Measurements from ENCODE around the gene NELFB.

The NELFB gene

GRCh38 chr9:137279741-137280473 lies 24.8 kb downstream of the NELFB start:
- Histone ChIP-seq H3K79me2 (ENCODE audit: control insufficient read depth, insufficient read depth, low read length, unreplicated experiment) (peaks cover 6% of the 10 kb centered on the region), H3K4me3 (ENCODE audit: low read depth, low read length) (no peak overlapping the region), H3K4me1 (ENCODE audit: control insufficient read depth, insufficient read depth, low read length, unreplicated experiment) (peaks cover 24% of the 10 kb centered on the region), H3K36me3 (ENCODE audit: insufficient read depth, low read length) (peaks cover 6% of the 10 kb centered on the region; the same call in 1 of the 2 replicates), H3K27ac (ENCODE audit: low read depth, low read length) (no peak overlapping the region), H3K27me3 (ENCODE audit: insufficient read depth, low read length) (no peaks in the 10 kb centered on the region), H2AFZ (ENCODE audit: low read length, unreplicated experiment) (no peak overlapping the region)

GRCh38 chr9:137280474-137281344 lies 25.6 kb downstream of the NELFB start:
- Histone ChIP-seq H3K27me3 (ENCODE audit: insufficient read depth, low read length) (no peaks in the 10 kb centered on the region), H3K36me3 (ENCODE audit: insufficient read depth, low read length) (peaks cover 6% of the 10 kb centered on the region; the same call in 1 of the 2 replicates), H3K4me3 (ENCODE audit: low read depth, low read length) (no peak overlapping the region), H3K27ac (ENCODE audit: low read depth, low read length) (no peak overlapping the region), H2AFZ (ENCODE audit: low read length, unreplicated experiment) (no peak overlapping the region), H3K4me1 (ENCODE audit: control insufficient read depth, insufficient read depth, low read length, unreplicated experiment) (peaks cover 20% of the 10 kb centered on the region), H3K79me2 (ENCODE audit: control insufficient read depth, insufficient read depth, low read length, unreplicated experiment) (peaks cover 6% of the 10 kb centered on the region)

GRCh38 chr9:137281345-137282116 lies 26.4 kb downstream of the NELFB start:
- Histone ChIP-seq H3K27ac (ENCODE audit: low read depth, low read length) (no peak overlapping the region), H3K36me3 (ENCODE audit: insufficient read depth, low read length) (peaks cover 6% of the 10 kb centered on the region; the same call in 1 of the 2 replicates), H3K79me2 (ENCODE audit: control insufficient read depth, insufficient read depth, low read length, unreplicated experiment) (peaks cover 6% of the 10 kb centered on the region), H3K27me3 (ENCODE audit: insufficient read depth, low read length) (no peaks in the 10 kb centered on the region), H3K4me1 (ENCODE audit: control insufficient read depth, insufficient read depth, low read length, unreplicated experiment) (peaks cover 12% of the 10 kb centered on the region), H3K4me3 (ENCODE audit: low read depth, low read length) (no peak overlapping the region), H2AFZ (ENCODE audit: low read length, unreplicated experiment) (no peak overlapping the region)

GRCh38 chr9:137286975-137287383 lies 31.9 kb downstream of the NELFB start:
- Histone ChIP-seq H3K27ac (ENCODE audit: low read depth, low read length) (no peak overlapping the region), H3K79me2 (ENCODE audit: control insufficient read depth, insufficient read depth, low read length, unreplicated experiment) (no peaks in the 10 kb centered on the region), H3K4me3 (ENCODE audit: low read depth, low read length) (no peak overlapping the region), H2AFZ (ENCODE audit: low read length, unreplicated experiment) (no peak overlapping the region), H3K27me3 (ENCODE audit: insufficient read depth, low read length) (no peaks in the 10 kb centered on the region), H3K4me1 (ENCODE audit: control insufficient read depth, insufficient read depth, low read length, unreplicated experiment) (no peaks in the 10 kb centered on the region), H3K36me3 (ENCODE audit: insufficient read depth, low read length) (no peaks in the 10 kb centered on the region)

- H3K4me3 ChIP-seq (ENCODE audit: low read depth, low read length): no peak overlapping the region
- H2AFZ ChIP-seq (ENCODE audit: low read length, unreplicated experiment): no peak overlapping the region
- H3K27ac ChIP-seq (ENCODE audit: low read depth, low read length): no peak overlapping the region
- no peaks in the 10 kb centered on the region for H3K36me3 ChIP-seq (ENCODE audit: insufficient read depth, low read length)
- H3K27me3 ChIP-seq (ENCODE audit: insufficient read depth, low read length): peaks cover 24% of the 10 kb centered on the region
- peaks cover 10% of the 10 kb centered on the region for H3K4me1 ChIP-seq (ENCODE audit: control insufficient read depth, insufficient read depth, low read length, unreplicated experiment)
- no peaks in the 10 kb centered on the region for H3K79me2 ChIP-seq (ENCODE audit: control insufficient read depth, insufficient read depth, low read length, unreplicated experiment)
These were observed 38.0 kb downstream of the NELFB start for GRCh38 chr9:137293094-137293481.

GRCh38 chr9:137293482-137294090 lies 38.5 kb downstream of the NELFB start:
- Histone ChIP-seq H3K36me3 (ENCODE audit: insufficient read depth, low read length) (no peaks in the 10 kb centered on the region), H3K27me3 (ENCODE audit: insufficient read depth, low read length) (peaks cover 29% of the 10 kb centered on the region), H3K4me1 (ENCODE audit: control insufficient read depth, insufficient read depth, low read length, unreplicated experiment) (peaks cover 10% of the 10 kb centered on the region), H3K27ac (ENCODE audit: low read depth, low read length) (no peak overlapping the region), H2AFZ (ENCODE audit: low read length, unreplicated experiment) (no peak overlapping the region), H3K79me2 (ENCODE audit: control insufficient read depth, insufficient read depth, low read length, unreplicated experiment) (no peaks in the 10 kb centered on the region), H3K4me3 (ENCODE audit: low read depth, low read length) (no peak overlapping the region)

GRCh38 chr9:137294091-137294680 lies 39.1 kb downstream of the NELFB start:
- Histone ChIP-seq H3K27me3 (ENCODE audit: insufficient read depth, low read length) (peaks cover 35% of the 10 kb centered on the region), H3K27ac (ENCODE audit: low read depth, low read length) (no peak overlapping the region), H2AFZ (ENCODE audit: low read length, unreplicated experiment) (no peak overlapping the region), H3K4me1 (ENCODE audit: control insufficient read depth, insufficient read depth, low read length, unreplicated experiment) (peaks cover 10% of the 10 kb centered on the region), H3K4me3 (ENCODE audit: low read depth, low read length) (no peak overlapping the region), H3K79me2 (ENCODE audit: control insufficient read depth, insufficient read depth, low read length, unreplicated experiment) (no peaks in the 10 kb centered on the region), H3K36me3 (ENCODE audit: insufficient read depth, low read length) (no peaks in the 10 kb centered on the region)

GRCh38 chr9:137294681-137295237 lies 39.6 kb downstream of the NELFB start:
- no peaks in the 10 kb centered on the region for H3K36me3 ChIP-seq (ENCODE audit: insufficient read depth, low read length)
- H3K27ac ChIP-seq (ENCODE audit: low read depth, low read length): no peak overlapping the region

GRCh38 chr9:137295238-137295811 lies 40.2 kb downstream of the NELFB start:
- Histone ChIP-seq H3K4me1 (ENCODE audit: control insufficient read depth, insufficient read depth, low read length, unreplicated experiment) (peaks cover 10% of the 10 kb centered on the region), H3K4me3 (ENCODE audit: low read depth, low read length) (peak overlapping the region; percentile 60; the same call in 1 of the 2 replicates), H3K36me3 (ENCODE audit: insufficient read depth, low read length) (no peaks in the 10 kb centered on the region), H3K79me2 (ENCODE audit: control insufficient read depth, insufficient read depth, low read length, unreplicated experiment) (no peaks in the 10 kb centered on the region), H2AFZ (ENCODE audit: low read length, unreplicated experiment) (no peak overlapping the region), H3K27me3 (ENCODE audit: insufficient read depth, low read length) (peaks cover 46% of the 10 kb centered on the region), H3K27ac (ENCODE audit: low read depth, low read length) (no peak overlapping the region)

More at GRCh38 chr9:137294681-137295237, 39.6 kb downstream of the NELFB start:
- H3K27me3 ChIP-seq (ENCODE audit: insufficient read depth, low read length): peaks cover 40% of the 10 kb centered on the region
- no peak overlapping the region for H2AFZ ChIP-seq (ENCODE audit: low read length, unreplicated experiment)
- H3K4me3 ChIP-seq (ENCODE audit: low read depth, low read length): peak overlapping the region; percentile 60; the same call in 1 of the 2 replicates
- H3K79me2 ChIP-seq (ENCODE audit: control insufficient read depth, insufficient read depth, low read length, unreplicated experiment): no peaks in the 10 kb centered on the region
- H3K4me1 ChIP-seq (ENCODE audit: control insufficient read depth, insufficient read depth, low read length, unreplicated experiment): peaks cover 10% of the 10 kb centered on the region
